ENCODE data around the gene ZNF462. TPM values are rescaled to one million over a fixed set of nuclear protein-coding genes. Genes with fewer than 3 reads are reported as not detected.
A peak's percentile ranks its signal among the peaks of the same experiment; 100 is the strongest.

ZNF462 gene
- total RNA-seq, 1 experiment from 2014 or later = 34.5 TPM

GRCh38 chr9:106964329-106964728, 101.4 kb downstream of the ZNF462 start:
- Histone ChIP-seq H3K36me3 (ENCODE audit: control insufficient read depth, insufficient read depth, low read length) (no peaks in the 10 kb centered on the region), H3K27me3 (replicated peaks; ENCODE audit: control insufficient read depth, insufficient read depth, low read length) (no peaks in the 10 kb centered on the region), H3K4me3 (ENCODE audit: low read depth, low read length) (no peak overlapping the region), H3K9me3 (no peaks in the 10 kb centered on the region), H3K4me1 (peaks cover 7% of the 10 kb centered on the region; the same call in 1 of the 2 replicates)
- H3K4me3 Mint-ChIP-seq (ENCODE audit: unreplicated experiment) = no peak overlapping the region
- intact Hi-C loops (cut with micrococcal nuclease; ENCODE audit: unreplicated experiment) = no loop called here
- peaks cover 12% of the 10 kb centered on the region for H3K9me3 Mint-ChIP-seq (ENCODE audit: unreplicated experiment)
- ChIA-PET POLR2A (no interaction called here), CTCF (no interaction called here)
- H3K4me1 Mint-ChIP-seq (ENCODE audit: low read depth, unreplicated experiment) = peaks cover 20% of the 10 kb centered on the region
- no TSS peak for BruUV-seq (replicated peaks)
- TF ChIP-seq, protein P1, sequence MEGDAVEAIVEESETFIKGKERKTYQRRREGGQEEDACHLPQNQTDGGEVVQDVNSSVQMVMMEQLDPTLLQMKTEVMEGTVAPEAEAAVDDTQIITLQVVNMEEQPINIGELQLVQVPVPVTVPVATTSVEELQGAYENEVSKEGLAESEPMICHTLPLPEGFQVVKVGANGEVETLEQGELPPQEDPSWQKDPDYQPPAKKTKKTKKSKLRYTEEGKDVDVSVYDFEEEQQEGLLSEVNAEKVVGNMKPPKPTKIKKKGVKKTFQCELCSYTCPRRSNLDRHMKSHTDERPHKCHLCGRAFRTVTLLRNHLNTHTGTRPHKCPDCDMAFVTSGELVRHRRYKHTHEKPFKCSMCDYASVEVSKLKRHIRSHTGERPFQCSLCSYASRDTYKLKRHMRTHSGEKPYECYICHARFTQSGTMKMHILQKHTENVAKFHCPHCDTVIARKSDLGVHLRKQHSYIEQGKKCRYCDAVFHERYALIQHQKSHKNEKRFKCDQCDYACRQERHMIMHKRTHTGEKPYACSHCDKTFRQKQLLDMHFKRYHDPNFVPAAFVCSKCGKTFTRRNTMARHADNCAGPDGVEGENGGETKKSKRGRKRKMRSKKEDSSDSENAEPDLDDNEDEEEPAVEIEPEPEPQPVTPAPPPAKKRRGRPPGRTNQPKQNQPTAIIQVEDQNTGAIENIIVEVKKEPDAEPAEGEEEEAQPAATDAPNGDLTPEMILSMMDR (IDR thresholded peaks at IDR 0.05; ENCODE audit: insufficient read depth in 1 of 2, low read depth in 1 of 2, low read length in 1 of 2, severe bottlenecking in 1 of 2, unreplicated experiment in 1 of 2) = no peak
- no peak for DNase-seq
- H3K36me3 Mint-ChIP-seq (ENCODE audit: insufficient read depth, unreplicated experiment) = peaks cover 37% of the 10 kb centered on the region
- H3K27ac Mint-ChIP-seq (ENCODE audit: unreplicated experiment) = no peak overlapping the region
- H3K27me3 Mint-ChIP-seq (ENCODE audit: insufficient read depth, unreplicated experiment) = no peaks in the 10 kb centered on the region

GRCh38 chr9:106964822-106965525, 102.0 kb downstream of the ZNF462 start:
- ChIA-PET POLR2A (no interaction called here), CTCF (no interaction called here)
- H3K36me3 Mint-ChIP-seq (ENCODE audit: insufficient read depth, unreplicated experiment) = peaks cover 39% of the 10 kb centered on the region
- peaks cover 12% of the 10 kb centered on the region for H3K9me3 Mint-ChIP-seq (ENCODE audit: unreplicated experiment)
- Histone ChIP-seq H3K9me3 (no peaks in the 10 kb centered on the region), H3K4me1 (peaks cover 7% of the 10 kb centered on the region; the same call in 1 of the 2 replicates), H3K4me3 (ENCODE audit: low read depth, low read length) (no peak overlapping the region), H3K36me3 (ENCODE audit: control insufficient read depth, insufficient read depth, low read length) (no peaks in the 10 kb centered on the region), H3K27me3 (replicated peaks; ENCODE audit: control insufficient read depth, insufficient read depth, low read length) (no peaks in the 10 kb centered on the region)
- no peak overlapping the region for H3K27ac Mint-ChIP-seq (ENCODE audit: unreplicated experiment)
- H3K27me3 Mint-ChIP-seq (ENCODE audit: insufficient read depth, unreplicated experiment) = no peaks in the 10 kb centered on the region
- DNase-seq = no peak
- intact Hi-C loops (cut with micrococcal nuclease; ENCODE audit: unreplicated experiment) = no loop called here
- no TSS peak for BruUV-seq (replicated peaks)
- TF ChIP-seq, protein P1 (IDR thresholded peaks at IDR 0.05; ENCODE audit: insufficient read depth in 1 of 2, low read depth in 1 of 2, low read length in 1 of 2, severe bottlenecking in 1 of 2, unreplicated experiment in 1 of 2) = no peak
- no peak overlapping the region for H3K4me3 Mint-ChIP-seq (ENCODE audit: unreplicated experiment)
- H3K4me1 Mint-ChIP-seq (ENCODE audit: low read depth, unreplicated experiment) = peaks cover 20% of the 10 kb centered on the region

GRCh38 chr9:106966481-106966880, 103.5 kb downstream of the ZNF462 start:
- Mint-ChIP-seq H3K27me3 (ENCODE audit: insufficient read depth, unreplicated experiment) (no peaks in the 10 kb centered on the region), H3K9me3 (ENCODE audit: unreplicated experiment) (peaks cover 6% of the 10 kb centered on the region), H3K36me3 (ENCODE audit: insufficient read depth, unreplicated experiment) (peaks cover 26% of the 10 kb centered on the region), H3K4me3 (ENCODE audit: unreplicated experiment) (no peak overlapping the region), H3K27ac (ENCODE audit: unreplicated experiment) (peak overlapping the region; percentile 26), H3K4me1 (ENCODE audit: low read depth, unreplicated experiment) (peaks cover 20% of the 10 kb centered on the region)
- DNase-seq = no peak
- no peaks in the 10 kb centered on the region for H3K36me3 ChIP-seq (ENCODE audit: control insufficient read depth, insufficient read depth, low read length)
- H3K27me3 ChIP-seq (replicated peaks; ENCODE audit: control insufficient read depth, insufficient read depth, low read length) = no peaks in the 10 kb centered on the region
- BruUV-seq (replicated peaks) = no TSS peak
- ChIA-PET POLR2A (no interaction called here), CTCF (no interaction called here)
- TF ChIP-seq, protein P1 (IDR thresholded peaks at IDR 0.05; ENCODE audit: insufficient read depth in 1 of 2, low read depth in 1 of 2, low read length in 1 of 2, severe bottlenecking in 1 of 2, unreplicated experiment in 1 of 2) = no peak
- intact Hi-C loops (cut with micrococcal nuclease; ENCODE audit: unreplicated experiment) = no loop called here
- H3K4me3 ChIP-seq (ENCODE audit: low read depth, low read length) = no peak overlapping the region
- no peaks in the 10 kb centered on the region for H3K9me3 ChIP-seq
- peaks cover 7% of the 10 kb centered on the region; the same call in 1 of the 2 replicates for H3K4me1 ChIP-seq

Measured in Caco-2 (cell line).